ENCODE measurements around the gene ABHD18. TPM values are rescaled to one million over a fixed set of nuclear protein-coding genes. Genes with fewer than 3 reads are reported as not detected.

ABHD18 gene
- total RNA-seq, 4 donors from 2014 or later = 13.7 to 22.3 (median 16.0) TPM

DNA sequence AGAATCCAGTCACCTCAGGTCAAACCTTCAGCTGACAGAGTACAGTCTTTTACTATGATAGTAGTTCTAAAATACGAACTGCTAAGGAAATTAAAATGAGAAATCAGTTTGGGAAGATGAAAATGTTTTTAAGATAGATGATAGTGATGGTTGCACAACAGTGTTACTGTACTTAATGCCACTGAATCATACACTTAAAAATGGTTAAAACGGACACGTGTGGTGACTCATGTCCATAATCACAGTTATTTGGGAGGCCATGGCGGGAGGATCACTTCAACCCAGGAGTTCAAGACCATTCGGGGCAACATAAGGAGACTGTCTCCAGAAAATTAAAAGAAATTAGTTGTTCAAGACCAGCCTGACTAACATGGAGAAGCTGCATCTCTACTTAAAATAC, 41.4 kb downstream of the ABHD18 start:
- Histone ChIP-seq H3K4me3 (no peak overlapping the region), H3K27me3 (no peaks in the 10 kb centered on the region), H3K9me3 (no peaks in the 10 kb centered on the region), H3K27ac (no peak overlapping the region), H3K4me1 (no peaks in the 10 kb centered on the region), H3K36me3 (peaks cover 0 to 7% (median under 1%) of the 10 kb centered on the region in 4 donors)
- no peak for TF ChIP-seq EP300 (IDR thresholded peaks at IDR 0.05; ENCODE audit: low read depth)
- TF ChIP-seq POLR2A (IDR thresholded peaks at IDR 0.05) = no peak
- TF ChIP-seq, protein P1, sequence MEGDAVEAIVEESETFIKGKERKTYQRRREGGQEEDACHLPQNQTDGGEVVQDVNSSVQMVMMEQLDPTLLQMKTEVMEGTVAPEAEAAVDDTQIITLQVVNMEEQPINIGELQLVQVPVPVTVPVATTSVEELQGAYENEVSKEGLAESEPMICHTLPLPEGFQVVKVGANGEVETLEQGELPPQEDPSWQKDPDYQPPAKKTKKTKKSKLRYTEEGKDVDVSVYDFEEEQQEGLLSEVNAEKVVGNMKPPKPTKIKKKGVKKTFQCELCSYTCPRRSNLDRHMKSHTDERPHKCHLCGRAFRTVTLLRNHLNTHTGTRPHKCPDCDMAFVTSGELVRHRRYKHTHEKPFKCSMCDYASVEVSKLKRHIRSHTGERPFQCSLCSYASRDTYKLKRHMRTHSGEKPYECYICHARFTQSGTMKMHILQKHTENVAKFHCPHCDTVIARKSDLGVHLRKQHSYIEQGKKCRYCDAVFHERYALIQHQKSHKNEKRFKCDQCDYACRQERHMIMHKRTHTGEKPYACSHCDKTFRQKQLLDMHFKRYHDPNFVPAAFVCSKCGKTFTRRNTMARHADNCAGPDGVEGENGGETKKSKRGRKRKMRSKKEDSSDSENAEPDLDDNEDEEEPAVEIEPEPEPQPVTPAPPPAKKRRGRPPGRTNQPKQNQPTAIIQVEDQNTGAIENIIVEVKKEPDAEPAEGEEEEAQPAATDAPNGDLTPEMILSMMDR (IDR thresholded peaks at IDR 0.05) = no peak
- TF ChIP-seq POLR2AphosphoS5 (IDR thresholded peaks at IDR 0.05) = no peak
- WGBS, 2 donors (ENCODE audit: low coverage in 1 of 2) = 94 to 96% methylated on average over 5 of the region's 5 CpGs
- in situ Hi-C loops (cut with MboI; ENCODE audit: low pct_ligation_motif_present in 1 of 4, low pct_unique_long_range_greater_than_20kb in 1 of 4, low sequenced_read_pairs in 3 of 4) = no loop called here
- intact Hi-C loops (cut with DNase I; ENCODE audit: low total_unique reads) = no loop called here
- no peak for DNase-seq

DNA sequence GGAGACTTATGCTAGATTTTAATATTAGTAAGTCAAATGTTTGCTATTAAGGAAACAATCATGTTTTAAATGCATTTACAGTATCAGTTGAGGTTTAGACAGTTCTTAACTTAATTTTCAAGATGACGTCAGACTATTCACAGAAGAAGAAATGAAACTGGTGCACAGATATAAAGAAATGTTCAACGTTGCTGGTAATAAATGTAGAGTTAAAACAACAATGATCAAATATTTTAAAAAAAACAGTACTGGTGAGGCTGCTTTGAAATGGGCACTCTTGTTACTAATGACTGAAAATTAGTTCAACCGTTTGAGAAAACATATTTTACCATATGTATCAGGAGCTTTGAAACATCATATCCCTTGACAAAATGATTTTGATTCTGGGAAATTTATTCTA, 44.2 kb downstream of the ABHD18 start:
- Histone ChIP-seq H3K9me3 (no peaks in the 10 kb centered on the region), H3K36me3 (peaks cover 0 to 12% (median 5%) of the 10 kb centered on the region in 4 donors), H3K27me3 (no peaks in the 10 kb centered on the region), H3K4me3 (no peak overlapping the region), H3K27ac (no peak overlapping the region), H3K4me1 (no peaks in the 10 kb centered on the region)
- 70 to 73% methylated on average over 3 of the region's 3 CpGs for WGBS, 2 donors (ENCODE audit: low coverage in 1 of 2)
- DNase-seq = no peak
- intact Hi-C loops (cut with DNase I; ENCODE audit: low total_unique reads) (no loop called here), in situ Hi-C loops (cut with MboI; ENCODE audit: low pct_ligation_motif_present in 1 of 4, low pct_unique_long_range_greater_than_20kb in 1 of 4, low sequenced_read_pairs in 3 of 4) (no loop called here)
- TF ChIP-seq, protein P1 (IDR thresholded peaks at IDR 0.05) = no peak
- TF ChIP-seq POLR2AphosphoS5 (IDR thresholded peaks at IDR 0.05) = no peak
- no peak for TF ChIP-seq POLR2A (IDR thresholded peaks at IDR 0.05)
- TF ChIP-seq EP300 (IDR thresholded peaks at IDR 0.05; ENCODE audit: low read depth) = no peak

DNA sequence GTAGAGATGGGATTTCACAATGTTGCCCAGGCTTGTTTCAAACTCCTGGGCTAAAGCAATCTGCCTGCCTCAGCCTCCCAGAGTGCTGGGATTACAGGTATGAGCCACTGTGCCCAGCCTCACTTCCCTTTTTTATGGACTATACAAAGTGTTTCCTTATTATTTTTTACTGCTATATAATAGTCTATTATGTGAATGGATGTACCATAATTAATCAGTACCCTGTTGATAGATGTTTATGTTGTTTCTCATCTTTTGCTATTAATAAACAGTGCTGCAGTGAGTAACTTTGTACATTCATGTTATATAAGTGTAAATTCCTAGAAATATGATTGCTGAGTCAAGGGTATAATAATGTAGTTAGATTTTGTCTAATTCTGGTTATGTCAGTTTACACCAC, 60.1 kb downstream of the ABHD18 start:
- no peak for DNase-seq
- H3K36me3 ChIP-seq = peaks cover 0 to 78% (median 18%) of the 10 kb centered on the region in 4 donors
- H3K4me3 ChIP-seq = no peak overlapping the region
- in situ Hi-C loops (cut with MboI; ENCODE audit: low pct_ligation_motif_present in 1 of 4, low pct_unique_long_range_greater_than_20kb in 1 of 4, low sequenced_read_pairs in 3 of 4) (no loop called here), intact Hi-C loops (cut with DNase I; ENCODE audit: low total_unique reads) (no loop called here)
- no peaks in the 10 kb centered on the region for H3K9me3 ChIP-seq
- TF ChIP-seq POLR2A (IDR thresholded peaks at IDR 0.05) (no peak), EP300 (IDR thresholded peaks at IDR 0.05; ENCODE audit: low read depth) (no peak), POLR2AphosphoS5 (IDR thresholded peaks at IDR 0.05) (no peak)
- TF ChIP-seq, protein P1 (IDR thresholded peaks at IDR 0.05) = no peak
- H3K27ac ChIP-seq = no peak overlapping the region
- H3K27me3 ChIP-seq = no peaks in the 10 kb centered on the region
- H3K4me1 ChIP-seq = no peaks in the 10 kb centered on the region

DNA sequence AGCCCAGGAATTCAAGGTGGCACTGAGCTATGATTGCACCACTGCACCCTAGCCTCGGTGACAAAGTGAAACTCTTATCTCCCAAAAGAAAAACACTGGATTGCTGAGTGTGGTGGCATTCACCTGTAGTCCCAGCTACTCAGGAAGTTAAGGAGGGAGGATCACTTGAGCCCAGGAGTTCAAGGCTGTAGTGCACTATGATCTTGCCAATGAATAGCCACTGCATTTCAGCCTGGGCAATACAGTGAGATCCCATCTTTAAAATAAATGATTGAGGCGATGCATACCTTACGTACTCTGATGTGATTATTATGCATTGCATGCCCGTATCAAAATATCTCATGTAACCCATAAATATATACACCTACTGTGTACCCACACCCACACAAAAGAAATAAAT, 64.7 kb downstream of the ABHD18 start:
- Histone ChIP-seq H3K4me1 (no peaks in the 10 kb centered on the region), H3K9me3 (no peaks in the 10 kb centered on the region), H3K27ac (no peak overlapping the region), H3K27me3 (no peaks in the 10 kb centered on the region), H3K4me3 (no peak overlapping the region), H3K36me3 (peaks cover 0 to 54% (median 6%) of the 10 kb centered on the region in 4 donors)
- no peak for DNase-seq
- in situ Hi-C loops (cut with MboI; ENCODE audit: low pct_ligation_motif_present in 1 of 4, low pct_unique_long_range_greater_than_20kb in 1 of 4, low sequenced_read_pairs in 3 of 4) = no loop called here
- intact Hi-C loops (cut with DNase I; ENCODE audit: low total_unique reads) = no loop called here
- 93% methylated on average over 3 to 4 of the region's 4 CpGs for WGBS, 2 donors (ENCODE audit: low coverage in 1 of 2)
- no peak for TF ChIP-seq POLR2A (IDR thresholded peaks at IDR 0.05)
- no peak for TF ChIP-seq POLR2AphosphoS5 (IDR thresholded peaks at IDR 0.05)
- TF ChIP-seq EP300 (IDR thresholded peaks at IDR 0.05; ENCODE audit: low read depth) = no peak
- TF ChIP-seq, protein P1 (IDR thresholded peaks at IDR 0.05) = no peak
